ENCODE data around the gene PSMB3. TPM values are rescaled to one million over a fixed set of nuclear protein-coding genes. Genes with fewer than 3 reads are reported as not detected.

Gene PSMB3
- total and polyA plus RNA-seq, 11 donors, result 145 to 305 (median 199) TPM

DNA sequence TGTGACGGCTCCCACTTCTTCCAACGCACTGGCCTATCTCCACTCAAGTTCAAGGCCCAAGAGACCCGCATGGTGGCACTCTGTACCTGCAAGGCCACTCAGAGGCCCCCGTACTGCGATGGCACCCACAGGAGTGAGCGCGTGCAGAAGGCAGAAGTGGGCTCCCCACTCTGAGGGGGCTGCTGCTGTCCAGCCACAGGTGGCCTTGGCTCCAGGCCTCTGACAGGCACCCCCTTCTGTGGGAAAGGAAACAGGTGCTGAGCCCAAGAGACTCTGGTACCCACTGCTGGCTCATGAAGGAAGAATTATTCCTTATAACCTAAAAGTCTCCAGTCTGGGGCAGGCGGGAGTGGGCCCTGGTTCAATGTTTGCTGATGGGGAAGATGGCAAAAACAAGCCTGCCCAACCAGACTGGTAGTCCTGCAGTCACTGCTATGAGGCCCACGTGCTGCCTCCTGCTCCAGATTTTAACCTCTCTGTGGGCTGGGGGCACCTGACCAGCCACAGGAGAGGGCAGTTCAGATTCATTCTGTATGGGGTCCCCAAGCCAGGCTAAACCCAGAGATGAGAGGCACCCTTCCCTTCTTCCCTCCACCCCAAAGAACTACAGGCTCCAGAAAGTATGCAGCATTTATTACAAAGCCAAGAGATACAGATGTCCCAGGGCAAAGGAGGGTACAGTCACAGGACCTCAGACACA lies 19.1 kb upstream of the PSMB3 start:
- peaks cover 0 to 54% (median 36%) of the 10 kb centered on the region in 9 donors for H3K36me3 ChIP-seq
- 75 to 84% (median 79%) methylated on average over 9 of the region's 9 CpGs for WGBS, 4 donors
- H3K9me3 ChIP-seq, result no peaks in the 10 kb centered on the region
- no peak for DNase-seq
- H3K27ac ChIP-seq, result peak overlapping the region in 7 of 12 donors; percentile 17 to 95 (median 64)
- no peak overlapping the region for H3K4me3 ChIP-seq
- intact Hi-C loops (cut with DNase I), result loop anchor here in 7 of 10 donors (5.0 to 10.0 kb wide), 3 partner anchors 41 to 269 kb away; no protein-coding TSS in a partner anchor
- no peaks in the 10 kb centered on the region for H3K27me3 ChIP-seq
- H3K4me1 ChIP-seq, result peaks cover 0 to 71% (median 38%) of the 10 kb centered on the region in 12 donors
- TF ChIP-seq CTCF (IDR thresholded peaks at IDR 0.05), result no peak
- TF ChIP-seq POLR2A (IDR thresholded peaks at IDR 0.05), result no peak
- no peak for ATAC-seq

GRCh38 chr17:38733982-38734973 lies 18.3 kb upstream of the PSMB3 start:
- DNase-seq, result no peak

GRCh38 chr17:38735161-38735997 lies 17.2 kb upstream of the PSMB3 start:
- intact Hi-C loops (cut with DNase I), result loop anchor here in 9 of 10 donors (1.0 to 10.0 kb wide), 4 partner anchors 58 to 271 kb away; no protein-coding TSS in a partner anchor
- peak in 4 of 5 donors; percentile 63 to 72 (median 69) for DNase-seq
- H3K4me3 ChIP-seq, result no peak overlapping the region
- peaks cover 0 to 70% (median 52%) of the 10 kb centered on the region in 9 donors for H3K36me3 ChIP-seq
- ATAC-seq, result peak; percentile 0 to 26 (median 8)
- 33 to 49% (median 45%) methylated on average over 20 to 23 of the region's 23 CpGs for WGBS, 4 donors
- H3K9me3 ChIP-seq, result no peaks in the 10 kb centered on the region
- H3K4me1 ChIP-seq, result peaks cover 0 to 57% (median 33%) of the 10 kb centered on the region in 12 donors
- no peaks in the 10 kb centered on the region for H3K27me3 ChIP-seq
- TF ChIP-seq CTCF (IDR thresholded peaks at IDR 0.05), result peak; percentile 76 to 95 (median 82)
- no peak for TF ChIP-seq POLR2A (IDR thresholded peaks at IDR 0.05)
- H3K27ac ChIP-seq, result peak overlapping the region in 3 of 12 donors; percentile 4 to 23 (median 13)

More at GRCh38 chr17:38733982-38734973, 18.3 kb upstream of the PSMB3 start:
- TF ChIP-seq CTCF (IDR thresholded peaks at IDR 0.05), result peak in 5 of 12 donors; percentile 12 to 31 (median 14)
- no peak for TF ChIP-seq POLR2A (IDR thresholded peaks at IDR 0.05)
- 61 to 69% (median 64%) methylated on average over 12 to 15 of the region's 15 CpGs for WGBS, 4 donors
- H3K4me3 ChIP-seq, result no peak overlapping the region
- peak overlapping the region in 1 of 12 donors; percentile 92 for H3K27ac ChIP-seq
- H3K27me3 ChIP-seq, result no peaks in the 10 kb centered on the region
- H3K4me1 ChIP-seq, result peaks cover 0 to 63% (median 38%) of the 10 kb centered on the region in 12 donors
- no peak for ATAC-seq
- intact Hi-C loops (cut with DNase I), result loop anchor here in 9 of 10 donors (1.0 to 10.0 kb wide), 5 partner anchors 42 to 269 kb away; no protein-coding TSS in a partner anchor
- H3K36me3 ChIP-seq, result peaks cover 0 to 62% (median 44%) of the 10 kb centered on the region in 9 donors
- no peaks in the 10 kb centered on the region for H3K9me3 ChIP-seq
